GM10266 (cell line): ENCODE data around the gene GOLPH3L.

Experiments used
- DNase-seq: peaks from one replicate; pipeline ENCODE4 v3.0.0; 2012; ENCODE audit errors: extremely low spot score
- TF ChIP-seq, protein P1 (sequence below): IDR thresholded peaks from 2 replicates; pipeline ENCODE4 v1.5.1; 2012; ENCODE audit warnings: mild to moderate bottlenecking, low read depth; ENCODE audit not compliant: control insufficient read depth, insufficient read depth; ENCODE audit errors: missing control alignments

The GOLPH3L gene

DNA sequence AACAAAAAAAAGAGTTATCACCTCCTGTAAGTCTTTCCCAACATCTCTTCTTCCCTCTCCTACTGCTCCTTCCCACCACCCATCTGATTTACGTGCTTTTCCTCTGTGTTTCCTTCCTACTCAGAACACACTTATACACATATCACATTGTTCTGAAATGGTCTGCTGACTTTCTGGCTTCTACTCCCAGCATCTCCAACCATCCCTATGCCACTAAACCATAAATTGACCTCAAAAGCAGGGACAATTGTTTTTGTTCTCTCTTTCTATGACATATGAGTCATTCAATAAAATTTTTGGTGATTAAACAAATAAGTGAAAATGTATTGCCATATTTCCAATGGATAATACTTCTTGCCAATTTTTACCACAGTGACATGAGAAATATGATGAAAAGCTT lies 8.2 kb downstream of the GOLPH3L start:
- DNase-seq = no peak
- TF ChIP-seq, protein P1, sequence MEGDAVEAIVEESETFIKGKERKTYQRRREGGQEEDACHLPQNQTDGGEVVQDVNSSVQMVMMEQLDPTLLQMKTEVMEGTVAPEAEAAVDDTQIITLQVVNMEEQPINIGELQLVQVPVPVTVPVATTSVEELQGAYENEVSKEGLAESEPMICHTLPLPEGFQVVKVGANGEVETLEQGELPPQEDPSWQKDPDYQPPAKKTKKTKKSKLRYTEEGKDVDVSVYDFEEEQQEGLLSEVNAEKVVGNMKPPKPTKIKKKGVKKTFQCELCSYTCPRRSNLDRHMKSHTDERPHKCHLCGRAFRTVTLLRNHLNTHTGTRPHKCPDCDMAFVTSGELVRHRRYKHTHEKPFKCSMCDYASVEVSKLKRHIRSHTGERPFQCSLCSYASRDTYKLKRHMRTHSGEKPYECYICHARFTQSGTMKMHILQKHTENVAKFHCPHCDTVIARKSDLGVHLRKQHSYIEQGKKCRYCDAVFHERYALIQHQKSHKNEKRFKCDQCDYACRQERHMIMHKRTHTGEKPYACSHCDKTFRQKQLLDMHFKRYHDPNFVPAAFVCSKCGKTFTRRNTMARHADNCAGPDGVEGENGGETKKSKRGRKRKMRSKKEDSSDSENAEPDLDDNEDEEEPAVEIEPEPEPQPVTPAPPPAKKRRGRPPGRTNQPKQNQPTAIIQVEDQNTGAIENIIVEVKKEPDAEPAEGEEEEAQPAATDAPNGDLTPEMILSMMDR = no peak

DNA sequence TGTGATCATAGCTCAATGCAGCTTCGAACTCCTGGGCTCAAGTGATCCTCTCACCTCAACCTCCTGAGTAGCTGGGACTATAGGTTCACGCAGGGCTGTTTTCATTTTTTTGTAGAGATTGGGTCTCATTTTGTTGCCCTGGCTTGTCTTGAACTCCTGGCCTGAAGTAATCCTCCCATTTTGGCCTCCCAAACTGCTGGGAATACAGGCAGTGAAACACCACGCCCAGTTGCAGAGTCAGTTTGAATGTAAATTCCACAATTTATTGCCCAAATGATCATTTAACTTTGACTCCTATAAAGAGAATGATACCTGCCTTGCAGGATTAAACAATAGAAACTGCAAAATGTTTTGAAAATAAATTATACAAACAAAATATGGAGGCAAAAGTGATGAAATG lies 10.7 kb downstream of the GOLPH3L start:
- TF ChIP-seq, protein P1 = no peak
- DNase-seq = no peak

DNA sequence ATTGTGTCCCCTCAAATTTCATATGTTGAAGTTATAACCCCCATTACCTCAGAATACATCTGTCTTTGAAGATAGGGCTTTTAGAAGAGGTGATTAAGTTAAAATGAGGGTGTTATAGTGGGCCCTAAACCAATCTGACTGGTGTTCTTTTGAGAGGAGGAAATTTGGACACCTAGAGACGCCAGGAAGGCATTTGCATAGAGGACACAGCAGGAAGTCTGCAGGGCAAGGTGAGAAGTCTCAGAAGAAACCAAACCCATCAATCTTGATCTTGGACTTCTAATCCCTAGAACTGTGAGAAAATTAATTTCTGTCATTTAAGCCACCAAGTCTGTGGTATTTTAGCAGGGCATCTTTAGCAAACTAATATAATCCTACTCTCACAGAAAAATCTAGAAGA lies 13.0 kb downstream of the GOLPH3L start:
- TF ChIP-seq, protein P1 = no peak
- no peak for DNase-seq

DNA sequence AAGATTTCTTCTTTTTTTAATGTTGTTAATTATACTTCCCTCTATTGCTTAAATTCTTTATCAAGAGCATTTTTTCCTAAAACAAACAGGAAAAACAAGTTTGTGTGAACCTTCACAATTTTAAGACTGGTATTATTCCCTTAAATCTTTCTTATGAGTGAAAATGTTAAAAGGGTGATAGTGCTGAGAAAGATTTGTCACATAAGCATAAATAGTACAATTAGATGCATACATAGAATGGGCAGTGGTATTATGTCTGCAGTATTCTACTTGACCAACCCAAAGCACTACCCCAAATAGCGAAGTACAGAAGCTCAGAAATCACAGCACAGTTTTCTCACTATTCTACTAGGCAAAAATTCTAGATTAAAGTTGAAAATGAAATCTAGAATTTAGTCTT lies 18.0 kb downstream of the GOLPH3L start:
- TF ChIP-seq, protein P1 = no peak
- no peak for DNase-seq

DNA sequence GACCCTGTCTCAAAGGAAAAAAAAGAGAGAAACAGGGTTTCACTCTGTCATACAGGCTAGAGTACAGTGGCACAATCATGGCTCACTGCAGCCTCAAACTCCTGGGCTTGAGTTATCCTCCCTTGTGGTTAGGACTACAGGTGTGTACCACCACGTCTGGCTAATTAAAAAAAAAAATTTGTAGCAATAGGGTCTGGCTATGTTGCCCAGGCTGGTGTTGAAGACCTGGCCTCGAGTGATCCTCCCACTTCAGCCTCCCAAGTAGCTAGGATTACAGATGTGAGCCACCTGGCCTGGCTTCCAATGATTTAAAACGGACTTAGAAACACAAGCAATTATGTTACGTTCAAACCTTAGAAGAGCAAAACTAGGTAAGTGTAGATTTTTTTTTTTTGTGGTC lies 22.1 kb downstream of the GOLPH3L start:
- TF ChIP-seq, protein P1 = no peak

DNA sequence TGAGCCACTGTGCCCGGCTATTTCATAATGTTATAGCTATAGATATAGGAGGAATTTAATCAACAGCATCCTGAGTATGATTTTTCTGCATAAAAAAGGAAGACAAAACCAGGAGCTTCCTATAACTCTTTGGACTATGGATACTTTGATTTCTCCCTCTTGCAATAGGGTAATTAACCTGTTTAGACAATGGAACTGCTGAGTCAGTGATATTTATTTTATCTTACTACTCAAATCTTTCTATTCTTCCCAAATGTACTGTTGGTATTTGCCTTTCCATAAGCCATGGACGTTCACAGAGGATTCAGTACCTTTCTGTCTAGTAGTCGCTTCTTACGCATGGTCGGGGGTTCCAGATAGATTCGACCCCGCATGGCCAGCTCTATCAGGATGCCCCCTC lies 33.6 kb downstream of the GOLPH3L start:
- TF ChIP-seq, protein P1 = no peak
- DNase-seq = no peak

More for the DNA sequence above, 22.1 kb downstream of the GOLPH3L start:
- DNase-seq = no peak

DNA sequence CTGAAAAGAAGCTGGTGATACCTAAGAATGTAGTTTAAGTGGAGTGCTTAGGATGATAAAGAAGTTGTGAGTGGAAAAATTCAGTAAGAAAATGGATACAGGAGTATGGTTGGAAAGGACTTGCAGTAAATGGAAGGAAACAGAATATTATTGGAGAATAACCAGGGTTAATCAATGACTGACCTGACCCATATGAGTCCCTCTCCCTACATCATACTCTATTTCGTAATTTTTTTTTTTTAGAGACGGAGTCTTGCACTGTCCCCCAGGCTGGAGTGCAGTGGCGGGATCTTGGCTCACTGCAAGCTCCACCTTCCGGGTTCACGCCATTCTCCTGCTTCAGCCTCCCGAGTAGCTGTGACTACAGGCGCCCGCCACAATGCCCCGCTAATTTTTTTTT lies 34.1 kb downstream of the GOLPH3L start:
- TF ChIP-seq, protein P1 = no peak

DNA sequence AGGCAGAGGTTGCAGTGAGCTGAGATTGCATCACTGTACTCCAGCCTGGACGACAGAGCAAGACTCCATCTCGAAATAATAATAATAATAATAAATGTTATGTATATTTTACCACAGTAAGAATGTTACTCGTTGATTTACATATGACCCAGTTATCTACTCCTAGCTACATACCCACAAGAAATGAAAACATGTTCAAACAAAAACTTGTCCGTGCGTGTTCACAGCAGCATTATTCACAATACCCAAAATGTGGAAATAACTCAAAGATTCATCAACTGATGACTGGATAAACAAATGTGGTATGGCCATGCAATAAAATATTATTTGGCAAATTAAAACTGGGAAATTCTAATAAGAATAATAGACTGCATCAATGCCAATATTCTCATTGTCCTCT lies 35.8 kb downstream of the GOLPH3L start:
- TF ChIP-seq, protein P1 = no peak
- no peak for DNase-seq

More for the DNA sequence above, 34.1 kb downstream of the GOLPH3L start:
- DNase-seq = no peak
